DND-41 (cell line): ENCODE measurements around the gene CTCF.

Source experiments
- ATAC-seq: fragments of 200-7000 bp; cut with Tn5 transposase; 3 replicates; pipeline ENCODE4 v1.9.1; 2021; ENCODE audit warnings: low read depth; ENCODE audit not compliant: insufficient read depth
- DNase-seq: peaks from one replicate; pipeline ENCODE4 v3.0.0-alpha.2; 2020
- H2AFZ ChIP-seq: 2 replicates; pipeline ENCODE4 v1.6.0; 2012; ENCODE audit warnings: low read depth, low read length
- H3K27ac ChIP-seq: 2 replicates; pipeline ENCODE4 v1.5.1; 2012; ENCODE audit warnings: low read length, inconsistent platforms
- H3K27me3 ChIP-seq: fragments of 200-600 bp; sonication (generic); 2 replicates; pipeline ENCODE4 v1.6.0; 2012; ENCODE audit warnings: low read length, mild to moderate bottlenecking, inconsistent platforms; ENCODE audit not compliant: insufficient read depth, poor library complexity
- H3K36me3 ChIP-seq: 2 replicates; pipeline ENCODE4 v1.5.1; 2012; ENCODE audit warnings: low read length, inconsistent platforms; ENCODE audit not compliant: insufficient read depth
- H3K4me1 ChIP-seq: 2 replicates; pipeline ENCODE4 v1.5.1; 2012; ENCODE audit warnings: mild to moderate bottlenecking, low read length; ENCODE audit not compliant: insufficient read depth
- H3K4me2 ChIP-seq: 2 replicates; pipeline ENCODE4 v1.6.0; 2012; ENCODE audit warnings: mild to moderate bottlenecking, moderate library complexity, low read length, inconsistent platforms; ENCODE audit not compliant: insufficient read depth
- H3K4me3 ChIP-seq, 2 experiments: fragments of 200-600 bp in 1 of 2; shearing (Covaris generic) in 1 of 2; 2 replicates each; pipeline ENCODE4 v1.5.1; 2012 to 2016; ENCODE audit warnings: inconsistent platforms in 2 of 2, low read length in 2 of 2, mild to moderate bottlenecking in 2 of 2, low read depth in 1 of 2, moderate library complexity in 1 of 2
- H3K79me2 ChIP-seq: 2 replicates; pipeline ENCODE4 v1.6.0; 2012; ENCODE audit warnings: low read length, inconsistent platforms; ENCODE audit not compliant: insufficient read depth
- H3K9ac ChIP-seq: 2 replicates; pipeline ENCODE4 v1.6.0; 2012; ENCODE audit warnings: low read depth, mild to moderate bottlenecking, inconsistent platforms, low read length, moderate library complexity
- H3K9me3 ChIP-seq: 2 replicates; pipeline ENCODE4 v1.5.1; 2012; ENCODE audit warnings: low read length, moderate library complexity, mild to moderate bottlenecking, inconsistent platforms; ENCODE audit not compliant: insufficient read depth, severe bottlenecking
- H4K20me1 ChIP-seq: 2 replicates; pipeline ENCODE4 v1.6.0; 2012; ENCODE audit warnings: low read length; ENCODE audit not compliant: insufficient read depth
- EZH2 ChIP-seq: IDR thresholded peaks from 3 replicates; pipeline ENCODE4 v1.6.1; 2012; ENCODE audit warnings: borderline replicate concordance, low read depth, mild to moderate bottlenecking, moderate library complexity, low read length, inconsistent platforms; ENCODE audit not compliant: severe bottlenecking
- TF ChIP-seq, protein P1 (sequence below): IDR thresholded peaks from 2 replicates; pipeline ENCODE4 v1.5.1; 2012; ENCODE audit warnings: borderline replicate concordance, low read length, moderate library complexity, mild to moderate bottlenecking; ENCODE audit not compliant: poor library complexity, severe bottlenecking; ENCODE audit errors: extremely low read depth

CTCF gene

DNA sequence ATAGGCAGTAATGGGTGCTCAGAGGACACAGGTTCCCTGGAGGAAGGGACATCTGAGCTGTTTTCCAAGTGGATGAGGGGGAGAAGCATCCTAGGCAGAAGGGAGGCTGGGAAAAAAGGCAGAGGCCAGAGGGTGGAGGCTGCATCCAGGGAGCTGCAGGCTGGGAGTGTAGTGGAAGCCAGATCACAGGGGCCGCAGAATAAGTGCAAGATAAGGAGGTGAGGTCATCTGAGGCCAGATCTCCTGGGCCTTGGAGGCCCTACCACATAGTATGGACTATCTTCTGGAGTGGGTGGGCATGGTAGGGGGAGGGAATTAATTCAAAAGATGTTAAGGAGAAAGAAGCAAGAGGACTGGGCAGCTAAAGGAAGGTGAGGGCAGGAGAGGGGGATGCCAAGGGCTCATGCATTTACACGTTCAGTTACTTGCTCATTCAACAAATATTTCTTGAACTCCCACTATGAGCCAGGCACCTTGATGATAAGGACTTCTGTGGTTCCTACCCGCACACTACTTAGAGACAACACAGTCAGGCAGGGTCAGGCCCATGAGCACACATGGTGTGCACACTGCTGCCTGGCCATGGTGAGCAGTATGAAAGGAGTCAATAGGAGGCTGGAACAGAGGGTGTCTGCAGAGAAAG lies 36.1 kb upstream of the CTCF start:
- ATAC-seq (no peak), DNase-seq (no peak)
- TF ChIP-seq, protein P1, sequence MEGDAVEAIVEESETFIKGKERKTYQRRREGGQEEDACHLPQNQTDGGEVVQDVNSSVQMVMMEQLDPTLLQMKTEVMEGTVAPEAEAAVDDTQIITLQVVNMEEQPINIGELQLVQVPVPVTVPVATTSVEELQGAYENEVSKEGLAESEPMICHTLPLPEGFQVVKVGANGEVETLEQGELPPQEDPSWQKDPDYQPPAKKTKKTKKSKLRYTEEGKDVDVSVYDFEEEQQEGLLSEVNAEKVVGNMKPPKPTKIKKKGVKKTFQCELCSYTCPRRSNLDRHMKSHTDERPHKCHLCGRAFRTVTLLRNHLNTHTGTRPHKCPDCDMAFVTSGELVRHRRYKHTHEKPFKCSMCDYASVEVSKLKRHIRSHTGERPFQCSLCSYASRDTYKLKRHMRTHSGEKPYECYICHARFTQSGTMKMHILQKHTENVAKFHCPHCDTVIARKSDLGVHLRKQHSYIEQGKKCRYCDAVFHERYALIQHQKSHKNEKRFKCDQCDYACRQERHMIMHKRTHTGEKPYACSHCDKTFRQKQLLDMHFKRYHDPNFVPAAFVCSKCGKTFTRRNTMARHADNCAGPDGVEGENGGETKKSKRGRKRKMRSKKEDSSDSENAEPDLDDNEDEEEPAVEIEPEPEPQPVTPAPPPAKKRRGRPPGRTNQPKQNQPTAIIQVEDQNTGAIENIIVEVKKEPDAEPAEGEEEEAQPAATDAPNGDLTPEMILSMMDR = no peak
- no peak for TF ChIP-seq EZH2
- no peaks in the 10 kb centered on the region for H3K36me3 ChIP-seq
- no peaks in the 10 kb centered on the region for H3K9me3 ChIP-seq
- H3K4me1 ChIP-seq = peaks cover 36% of the 10 kb centered on the region
- H2AFZ ChIP-seq = no peak overlapping the region
- H3K79me2 ChIP-seq = peaks cover 12% of the 10 kb centered on the region
- H3K4me3 ChIP-seq = no peak overlapping the region
- H4K20me1 ChIP-seq = peaks cover 6% of the 10 kb centered on the region; the same call in 1 of the 2 replicates
- H3K9ac ChIP-seq = no peak overlapping the region
- H3K27ac ChIP-seq = no peak overlapping the region
- H3K27me3 ChIP-seq = no peaks in the 10 kb centered on the region
- H3K4me2 ChIP-seq = no peak overlapping the region

DNA sequence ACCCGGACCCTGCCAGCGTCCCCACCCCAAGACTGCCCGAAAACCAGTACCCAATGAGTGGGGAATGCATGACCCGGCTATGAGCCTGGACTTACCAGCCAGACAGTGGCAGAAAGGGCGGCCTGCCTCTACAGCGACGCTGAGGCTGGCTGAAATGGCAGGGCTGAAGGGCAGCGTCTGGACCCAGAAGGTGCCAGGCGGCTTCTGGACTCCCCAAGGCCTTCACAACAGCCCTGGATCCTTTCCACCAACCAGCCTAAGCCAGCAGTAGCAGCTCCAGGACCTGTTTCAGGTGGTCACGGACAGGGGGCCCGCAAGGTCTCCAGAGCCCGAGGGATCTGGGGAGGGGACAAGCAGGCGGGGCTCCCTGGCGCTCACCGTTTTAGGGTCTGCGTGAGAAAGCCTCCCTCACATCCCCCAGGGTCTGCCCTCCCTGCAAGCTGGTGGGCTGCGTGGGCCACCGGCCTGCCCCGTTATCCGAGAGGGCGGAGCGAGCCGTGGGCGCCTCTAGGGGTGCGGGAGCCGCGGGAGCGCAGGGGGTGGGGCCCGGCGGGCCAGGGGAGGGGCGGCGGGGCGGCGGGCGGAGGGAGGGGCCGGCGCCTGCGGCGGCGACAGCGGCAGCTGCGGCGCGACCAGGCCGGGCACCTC lies 34.0 kb upstream of the CTCF start, which contains the start of gene RIPOR1:
TSS of gene RIPOR1 (plus strand) at position 608 of the 648 bp plus-strand sequence. CDS start 9,618 bp downstream, outside the sequence.
- no peaks in the 10 kb centered on the region for H3K27me3 ChIP-seq
- DNase-seq (peak; percentile 56), ATAC-seq (peak; percentile 71)
- peaks cover 32% of the 10 kb centered on the region for H3K4me1 ChIP-seq
- peaks cover 10% of the 10 kb centered on the region; the same call in 1 of the 2 replicates for H4K20me1 ChIP-seq
- H3K27ac ChIP-seq = peak within 1 kb of the TSS; percentile 58; the same call in 1 of the 2 replicates
- no peaks in the 10 kb centered on the region for H3K36me3 ChIP-seq
- H3K9ac ChIP-seq = peak within 1 kb of the TSS; percentile 78
- H3K9me3 ChIP-seq = no peaks in the 10 kb centered on the region
- H2AFZ ChIP-seq = peak within 1 kb of the TSS; percentile 77
- H3K4me3 ChIP-seq = peak within 1 kb of the TSS; percentile 52 to 67
- peak within 1 kb of the TSS; percentile 90 for H3K4me2 ChIP-seq
- peaks cover 12% of the 10 kb centered on the region for H3K79me2 ChIP-seq
- TF ChIP-seq EZH2 = no peak
- TF ChIP-seq, protein P1 = peak; percentile 13

DNA sequence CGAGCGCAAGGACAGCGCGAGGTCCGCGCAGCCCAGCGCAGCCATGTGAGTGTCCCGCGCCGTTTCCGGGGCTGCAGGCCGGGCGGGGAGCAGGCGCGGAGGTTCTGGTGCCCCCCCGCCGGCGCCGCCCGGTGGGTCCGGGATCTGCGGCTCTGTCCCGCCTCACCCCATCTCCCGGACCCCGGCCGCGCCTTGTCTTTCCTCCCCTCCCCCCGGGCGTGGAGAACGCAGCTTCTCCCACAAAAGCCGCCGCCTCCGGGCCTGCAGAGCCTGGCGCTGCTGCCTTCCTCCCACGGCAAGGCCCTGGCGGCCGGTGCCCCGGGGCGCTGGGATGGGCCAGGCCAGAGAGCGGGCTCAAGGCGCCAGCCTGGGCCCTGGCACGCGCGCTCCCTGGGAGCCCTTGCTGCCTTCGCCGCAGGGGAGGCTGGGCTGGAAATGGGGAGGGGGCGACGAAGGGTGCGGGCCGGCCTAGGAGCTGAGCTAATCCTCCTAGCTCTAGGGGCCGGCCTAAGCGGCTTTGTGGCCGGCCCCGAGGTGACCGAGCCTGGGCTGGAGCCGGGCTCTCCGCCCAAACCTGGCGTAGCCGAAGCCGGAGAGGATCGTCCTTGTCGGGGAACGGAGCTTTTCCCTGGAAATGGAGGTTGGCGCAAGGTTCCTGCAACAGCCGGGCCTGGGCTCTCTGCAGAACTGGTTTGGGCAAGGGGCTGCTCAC lies 33.3 kb upstream of the CTCF start:
- ATAC-seq (peak; percentile 66), DNase-seq (peak; percentile 45)
- H3K79me2 ChIP-seq = peaks cover 12% of the 10 kb centered on the region

More for the DNA sequence above, 33.3 kb upstream of the CTCF start:
- Histone ChIP-seq H3K9me3 (no peaks in the 10 kb centered on the region), H3K27me3 (no peaks in the 10 kb centered on the region), H3K9ac (peak overlapping the region; percentile 78), H3K4me3 (peak overlapping the region; percentile 52 to 67), H3K36me3 (no peaks in the 10 kb centered on the region), H3K27ac (peak overlapping the region; percentile 58; the same call in 1 of the 2 replicates), H3K4me1 (peaks cover 32% of the 10 kb centered on the region), H4K20me1 (peaks cover 12% of the 10 kb centered on the region; the same call in 1 of the 2 replicates), H2AFZ (peak overlapping the region; percentile 77), H3K4me2 (peak overlapping the region; percentile 90)
- TF ChIP-seq EZH2 = no peak
- TF ChIP-seq, protein P1 = no peak
